DMS153 (cell line): ENCODE measurements around the gene DAPP1.
A peak's percentile ranks its signal among the peaks of the same experiment; 100 is the strongest.
"Not testable (repeated sequence)": the region's sequence is repeated elsewhere in the genome, so short reads cannot be mapped to it uniquely, and the experiment has no call there.

Experiments used
- DNase-seq: peaks from one replicate; lab custom pipeline; 2025; lab: John Stamatoyannopoulos, UW

The DAPP1 gene

GRCh38 chr4:99816545-99817308 lies at the start of gene DAPP1:
DAPP1 (plus strand) TSS chr4:99816827; CDS start chr4:99816914, 87 bp downstream.
- DNase-seq: no peak

- DNase-seq: not testable (repeated sequence)
These were observed 45.8 kb upstream of the DAPP1 start for GRCh38 chr4:99770842-99771241.

GRCh38 chr4:99783940-99784339 lies 32.7 kb upstream of the DAPP1 start:
- DNase-seq: no peak

GRCh38 chr4:99784842-99785241 lies 31.8 kb upstream of the DAPP1 start:
- no peak for DNase-seq

- peak; percentile 89 for DNase-seq
These were observed 25.6 kb upstream of the DAPP1 start for GRCh38 chr4:99790796-99791617.

- DNase-seq: no peak
These were observed 16.2 kb upstream of the DAPP1 start for GRCh38 chr4:99800332-99801004.

- no peak for DNase-seq
These were observed 15.5 kb upstream of the DAPP1 start for GRCh38 chr4:99801005-99801699.

- DNase-seq: no peak
These were observed 13.0 kb upstream of the DAPP1 start for GRCh38 chr4:99803566-99804101.

- DNase-seq: no peak
These were observed 10.1 kb upstream of the DAPP1 start for GRCh38 chr4:99806545-99806944.

- DNase-seq: no peak
These were observed 9.0 kb upstream of the DAPP1 start for GRCh38 chr4:99807666-99808065.

- peak; percentile 53 for DNase-seq
These were observed 8.3 kb upstream of the DAPP1 start for GRCh38 chr4:99808260-99808857.

- DNase-seq: no peak
These were observed 7.3 kb upstream of the DAPP1 start for GRCh38 chr4:99809326-99809725.

GRCh38 chr4:99810536-99810935 lies 6.1 kb upstream of the DAPP1 start:
- DNase-seq: no peak

GRCh38 chr4:99811117-99811516 lies 5.5 kb upstream of the DAPP1 start:
- DNase-seq: no peak

GRCh38 chr4:99811850-99812249 lies 4.8 kb upstream of the DAPP1 start:
- no peak for DNase-seq

GRCh38 chr4:99815597-99816011 lies 1.0 kb upstream of the DAPP1 start:
- peak; percentile 85 for DNase-seq

- no peak for DNase-seq
These were observed 773 bp downstream of the DAPP1 start for GRCh38 chr4:99817309-99817890.

- DNase-seq: no peak
These were observed 2.0 kb downstream of the DAPP1 start for GRCh38 chr4:99818661-99819060.

GRCh38 chr4:99821918-99822503 lies 5.4 kb downstream of the DAPP1 start:
- no peak for DNase-seq

GRCh38 chr4:99822734-99823133 lies 6.1 kb downstream of the DAPP1 start:
- DNase-seq: no peak
